Osteocyte (in vitro differentiated cells): Measurements from ENCODE around the gene CFAP97D2. TPM values are rescaled to one million over a fixed set of nuclear protein-coding genes. Genes with fewer than 3 reads are reported as not detected.

Source experiments
- DNase-seq: peaks from one replicate; pipeline ENCODE4 v3.0.0; 2021; ENCODE audit warnings: mixed read lengths; ENCODE audit not compliant: unreplicated experiment; ENCODE audit errors: extremely low spot score
- H3K27ac Mint-ChIP-seq: one replicate; pipeline ENCODE4 v1.8.0; 2021; ENCODE audit warnings: mild to moderate bottlenecking, mixed read lengths; ENCODE audit not compliant: unreplicated experiment
- H3K27me3 Mint-ChIP-seq: one replicate; pipeline ENCODE4 v1.8.0; 2021; ENCODE audit warnings: mixed read lengths; ENCODE audit not compliant: unreplicated experiment
- H3K36me3 Mint-ChIP-seq: one replicate; pipeline ENCODE4 v1.8.0; 2021; ENCODE audit warnings: mixed read lengths; ENCODE audit not compliant: unreplicated experiment
- H3K4me1 Mint-ChIP-seq: one replicate; pipeline ENCODE4 v1.8.0; 2021; ENCODE audit warnings: mixed read lengths; ENCODE audit not compliant: unreplicated experiment
- H3K4me3 Mint-ChIP-seq: one replicate; pipeline ENCODE4 v1.8.0; 2021; ENCODE audit warnings: mild to moderate bottlenecking, moderate library complexity, mixed read lengths; ENCODE audit not compliant: unreplicated experiment
- H3K9me3 Mint-ChIP-seq: one replicate; pipeline ENCODE4 v1.8.0; 2021; ENCODE audit warnings: mixed read lengths; ENCODE audit not compliant: unreplicated experiment
- CTCF ChIP-seq: fragments of 200-600 bp; sonication (generic); IDR thresholded peaks from 2 replicates; pipeline ENCODE4 v1.5.0; 2021; ENCODE audit warnings: antibody characterized with exemption, mild to moderate bottlenecking, moderate library complexity
- total RNA-seq: library from RNA; stranded (reverse); gene quantifications from 2 replicates; pipeline ENCODE4 v1.2.1, GENCODE V29; 2021

CFAP97D2 gene
- total RNA-seq, 1 donor from 2014 or later: not detected

- Mint-ChIP-seq H3K9me3 (no peaks in the 10 kb centered on the region), H3K27me3 (peaks cover 19% of the 10 kb centered on the region), H3K27ac (no peak overlapping the region), H3K4me3 (no peak overlapping the region), H3K36me3 (no peaks in the 10 kb centered on the region), H3K4me1 (peaks cover 15% of the 10 kb centered on the region)
- no peak for TF ChIP-seq CTCF
- no peak for DNase-seq
Observed at GRCh38 chr13:114225610-114226009, 46.6 kb downstream of the CFAP97D2 start.

GRCh38 chr13:114226088-114226487, 47.0 kb downstream of the CFAP97D2 start:
- no peak overlapping the region for H3K27ac Mint-ChIP-seq
- no peaks in the 10 kb centered on the region for H3K36me3 Mint-ChIP-seq
- H3K9me3 Mint-ChIP-seq: no peaks in the 10 kb centered on the region
- no peak for TF ChIP-seq CTCF
- no peak for DNase-seq
- H3K4me1 Mint-ChIP-seq: peaks cover 15% of the 10 kb centered on the region
- H3K27me3 Mint-ChIP-seq: peaks cover 19% of the 10 kb centered on the region
- no peak overlapping the region for H3K4me3 Mint-ChIP-seq

DNA sequence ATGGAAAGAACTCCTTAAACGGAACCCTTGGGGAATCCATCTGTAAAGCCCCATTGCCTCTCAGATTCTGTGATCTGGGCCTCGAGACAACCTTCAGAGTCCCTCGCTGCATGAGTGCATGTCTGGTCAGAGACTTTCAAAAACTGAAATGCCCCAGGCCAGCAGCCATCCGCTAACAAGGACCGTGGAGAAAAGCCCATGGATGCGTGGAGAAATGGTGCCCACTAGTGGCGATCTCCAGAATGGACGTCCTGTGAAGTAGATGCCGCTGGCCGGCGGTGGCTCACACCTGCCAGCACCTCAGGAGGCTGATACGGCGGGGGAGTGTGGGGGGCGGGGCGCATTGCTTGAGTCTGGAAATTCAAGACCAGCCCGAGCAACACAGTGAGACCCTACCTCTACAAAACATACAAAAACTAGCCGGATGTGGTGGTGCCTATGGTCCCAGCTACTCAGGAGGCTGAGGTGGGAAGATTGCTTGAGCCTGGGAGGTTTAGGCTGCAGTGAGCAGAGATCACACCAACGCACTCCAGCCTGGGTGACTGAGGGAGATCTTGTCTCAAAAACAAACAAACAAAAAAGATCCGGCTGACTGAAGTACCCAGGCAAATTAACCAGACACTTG, 47.8 kb downstream of the CFAP97D2 start:
- Mint-ChIP-seq H3K36me3 (no peaks in the 10 kb centered on the region), H3K4me3 (no peak overlapping the region), H3K4me1 (peaks cover 15% of the 10 kb centered on the region), H3K27me3 (peaks cover 19% of the 10 kb centered on the region), H3K9me3 (no peaks in the 10 kb centered on the region), H3K27ac (no peak overlapping the region)
- DNase-seq: peak; percentile 91
- peak; percentile 90 for TF ChIP-seq CTCF

- H3K4me1 Mint-ChIP-seq: peaks cover 10% of the 10 kb centered on the region
- H3K4me3 Mint-ChIP-seq: no peak overlapping the region
- TF ChIP-seq CTCF: no peak
- H3K27me3 Mint-ChIP-seq: peaks cover 22% of the 10 kb centered on the region
- no peaks in the 10 kb centered on the region for H3K36me3 Mint-ChIP-seq
- H3K9me3 Mint-ChIP-seq: no peaks in the 10 kb centered on the region
- H3K27ac Mint-ChIP-seq: no peak overlapping the region
- no peak for DNase-seq
Observed at GRCh38 chr13:114227528-114227927, 48.5 kb downstream of the CFAP97D2 start.

DNA sequence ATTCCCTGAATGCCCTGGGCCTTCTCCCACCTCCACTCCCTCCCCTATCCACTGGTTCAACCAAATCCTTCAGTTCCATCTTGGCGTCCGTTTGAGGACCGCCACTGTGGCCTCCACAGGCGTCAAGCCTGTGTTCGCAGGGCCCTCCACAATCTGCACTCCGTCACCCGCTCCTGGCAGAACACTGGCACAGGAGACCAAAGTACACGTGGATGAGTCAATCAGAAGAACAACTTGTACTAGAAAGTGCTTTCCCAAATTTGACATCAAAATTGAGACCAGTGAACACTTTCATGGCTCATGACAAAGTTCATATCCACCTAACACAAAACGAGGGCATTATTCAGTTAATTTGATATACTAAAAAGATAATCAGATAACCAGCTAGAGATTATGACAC, 49.1 kb downstream of the CFAP97D2 start:
- Mint-ChIP-seq H3K36me3 (no peaks in the 10 kb centered on the region), H3K4me3 (no peak overlapping the region), H3K27me3 (peaks cover 22% of the 10 kb centered on the region), H3K9me3 (no peaks in the 10 kb centered on the region), H3K4me1 (peaks cover 5% of the 10 kb centered on the region), H3K27ac (no peak overlapping the region)
- DNase-seq: no peak
- TF ChIP-seq CTCF: no peak
